NCI-H226 (cell line): ENCODE measurements around the gene AFF4.

Experiments
- DNase-seq: peaks from one replicate; pipeline ENCODE4 v3.0.0-alpha.2; 2015

Gene AFF4

DNA sequence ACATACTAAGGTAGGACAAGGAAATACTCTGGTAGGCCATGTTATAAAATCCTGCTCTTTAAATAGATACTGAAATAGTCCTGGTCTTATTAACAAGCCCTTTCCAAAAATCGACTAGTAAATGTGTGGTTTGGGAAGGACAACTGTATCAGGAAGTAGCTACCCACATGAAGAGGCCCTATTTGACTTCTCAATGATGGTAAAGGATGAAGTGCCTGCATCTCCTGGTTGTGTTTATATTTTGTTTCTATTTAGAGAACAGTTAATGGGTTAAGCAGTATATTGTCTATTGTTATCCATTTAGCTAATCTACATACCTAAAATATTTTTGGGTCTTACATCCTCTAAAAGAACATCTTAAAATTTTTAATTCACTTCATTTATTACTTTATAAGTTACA lies 109.6 kb downstream of the AFF4 start:
- no peak for DNase-seq

- no peak for DNase-seq
Observed at GRCh38 chr5:132853323-132853722, 110.1 kb downstream of the AFF4 start.

GRCh38 chr5:132850066-132850465 lies 113.4 kb downstream of the AFF4 start:
- DNase-seq: no peak

DNA sequence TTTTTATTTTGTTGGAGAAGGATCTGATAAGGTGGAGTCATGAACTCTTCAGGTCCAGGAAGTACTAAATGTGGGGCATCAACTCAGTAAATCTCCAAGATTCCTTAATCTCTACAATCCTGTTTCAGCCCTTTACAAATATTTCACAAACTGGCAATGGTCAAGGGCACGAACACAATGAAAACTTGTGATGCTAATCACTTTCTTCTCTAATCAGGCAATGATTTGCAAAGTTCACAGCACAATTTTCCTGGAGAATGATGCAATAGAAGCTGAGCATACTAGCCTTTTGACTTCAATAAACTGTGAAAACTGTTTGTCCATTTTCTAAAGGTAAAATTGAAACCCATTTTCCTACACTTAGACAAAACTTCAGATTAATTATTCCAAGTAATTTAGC lies 114.1 kb downstream of the AFF4 start:
- DNase-seq: no peak

- no peak for DNase-seq
Observed at GRCh38 chr5:132848270-132848669, 115.2 kb downstream of the AFF4 start.

- DNase-seq: peak; percentile 36
Observed at GRCh38 chr5:132841305-132841704, 122.1 kb downstream of the AFF4 start.

- DNase-seq: no peak
Observed at GRCh38 chr5:132840896-132841295, 122.5 kb downstream of the AFF4 start.

DNA sequence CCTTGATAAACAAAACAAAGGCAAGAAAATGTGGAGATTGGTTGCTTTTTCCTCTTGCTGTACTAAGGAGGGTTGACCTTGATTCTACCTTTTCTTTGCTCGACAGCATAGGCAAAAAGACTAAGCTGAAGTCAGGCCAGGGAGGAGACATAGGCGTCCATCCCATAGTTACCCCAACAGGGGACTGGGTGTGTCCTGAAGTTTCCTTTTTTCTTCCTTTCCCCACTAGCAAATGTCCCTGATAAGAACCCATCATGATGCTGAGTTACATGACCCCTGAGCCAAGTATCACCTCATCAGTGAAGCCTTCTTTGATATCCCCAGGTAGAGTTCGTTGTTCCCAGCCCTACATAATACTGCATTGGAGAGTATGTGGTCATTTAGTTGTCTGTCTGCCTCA lies 123.1 kb downstream of the AFF4 start:
- DNase-seq: no peak

- DNase-seq: peak; percentile 57
Observed at GRCh38 chr5:132839426-132840301, 123.8 kb downstream of the AFF4 start.

GRCh38 chr5:132838516-132839282 lies 124.7 kb downstream of the AFF4 start:
- no peak for DNase-seq

DNA sequence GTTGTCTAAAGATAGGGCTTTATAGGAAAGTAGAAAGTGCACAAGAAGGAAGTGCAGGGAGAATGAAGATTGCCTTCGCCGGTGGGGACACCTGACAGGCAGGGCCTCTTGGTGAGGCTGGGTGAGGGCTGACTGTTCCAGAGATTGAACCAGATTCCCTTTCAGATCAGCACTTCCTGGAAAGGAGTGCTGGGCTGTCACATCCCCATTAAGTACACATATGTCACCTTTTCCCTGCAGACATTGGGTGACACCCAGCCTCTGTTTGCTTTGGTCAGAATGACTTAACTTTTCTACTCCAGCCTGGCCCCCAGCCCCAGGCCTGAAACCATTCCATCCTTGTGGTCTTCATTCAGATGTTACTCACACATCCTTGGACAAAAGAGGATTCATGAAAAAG lies 125.6 kb downstream of the AFF4 start:
- no peak for DNase-seq

DNA sequence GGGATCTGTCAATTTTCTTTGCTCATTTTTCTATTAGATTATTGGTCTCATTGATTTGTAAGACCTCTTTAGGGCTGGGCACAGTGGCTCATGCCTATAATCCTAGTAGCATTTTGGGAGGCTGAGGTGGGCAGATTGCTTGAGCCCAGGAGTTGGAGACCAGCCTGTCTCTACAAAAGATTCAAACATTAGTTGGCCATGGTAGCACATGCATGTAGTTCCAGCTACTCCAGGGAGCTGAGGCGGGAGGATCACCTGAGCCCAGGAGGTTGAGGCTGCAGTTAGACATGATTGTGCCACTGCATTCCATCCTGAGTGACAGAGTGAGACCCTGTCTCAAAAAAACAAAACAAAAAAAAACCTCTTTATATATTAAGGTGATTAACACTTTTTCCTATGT lies 126.6 kb downstream of the AFF4 start:
- no peak for DNase-seq

DNA sequence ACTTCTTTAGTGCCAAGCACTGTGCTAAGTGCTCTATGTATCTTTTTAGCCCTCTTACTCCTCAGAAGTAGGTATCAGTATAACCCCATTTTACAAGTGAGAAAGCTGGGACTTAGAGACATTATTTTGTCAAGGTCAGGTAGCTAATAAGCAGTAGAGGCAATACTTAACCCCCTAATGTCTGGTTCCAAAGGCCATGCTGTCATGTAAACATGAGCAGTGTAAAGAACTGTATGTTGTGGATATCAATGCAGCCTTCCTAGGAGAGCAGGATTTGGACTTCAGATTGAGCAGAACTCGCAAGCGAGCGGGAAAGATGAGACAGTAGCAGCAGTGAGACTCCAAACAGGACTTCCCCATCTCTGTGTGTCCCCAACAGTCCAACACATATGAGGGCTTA lies 129.4 kb downstream of the AFF4 start:
- DNase-seq: no peak

GRCh38 chr5:132832612-132833011 lies 130.8 kb downstream of the AFF4 start:
- no peak for DNase-seq

GRCh38 chr5:132831095-132831860 lies 132.2 kb downstream of the AFF4 start:
- DNase-seq: no peak

- DNase-seq: peak; percentile 64
Observed at GRCh38 chr5:132830436-132831094, 132.9 kb downstream of the AFF4 start, which contains the start of gene SHROOM1. SHROOM1 (minus strand) TSS chr5:132830647; CDS start chr5:132826140, 4,507 bp downstream.

- peak; percentile 55 for DNase-seq
Observed at GRCh38 chr5:132829742-132830435, 133.5 kb downstream of the AFF4 start.

- no peak for DNase-seq
Observed at GRCh38 chr5:132828846-132829494, 134.5 kb downstream of the AFF4 start.

GRCh38 chr5:132827943-132828673 lies 135.3 kb downstream of the AFF4 start:
- DNase-seq: no peak

GRCh38 chr5:132826424-132827082 lies 136.9 kb downstream of the AFF4 start:
- DNase-seq: no peak
